T-helper 1 cell treated with Interleukin-12 subunit alpha and Interleukin-12 subunit beta and Interleukin-4 antibody, amounts not matched to agents 30 ng/mL and 1 ng/mL, for 36 hours (primary cell): ENCODE data around the gene C9orf40. TPM values are rescaled to one million over a fixed set of nuclear protein-coding genes. Genes with fewer than 3 reads are reported as not detected.

Experiments
- intact Hi-C: fragments of 100-400 bp; cut with micrococcal nuclease; formaldehyde crosslinking; loops from one replicate; pipeline ENCODE4 v1.15.1; 2024
- total RNA-seq: library from RNA; stranded (reverse); gene quantifications from 2 replicates; pipeline ENCODE4 v1.2.3, GENCODE V29; 2022

The C9orf40 gene
- 12.7 and 13.6 TPM in 2 replicates for total RNA-seq

GRCh38 chr9:74952201-74953151 is at the start of gene C9orf40:
Gene C9orf40 (minus strand): TSS chr9:74952912. CDS start chr9:74952611, 301 bp downstream.
- intact Hi-C loops, result loop anchor here (1.0 to 10.0 kb wide), 11 partner anchors 50 to 1442 kb away; partner anchors contain the start of genes CARNMT1, NMRK1, OSTF1 and PCSK5

- intact Hi-C loops, result loop anchor here (1.0 to 5.0 kb wide), 8 partner anchors 26 to 1800 kb away; partner anchors contain the start of genes C9orf40 and CARNMT1
These were observed 49.2 kb upstream of the C9orf40 start for GRCh38 chr9:75001719-75002421.

- intact Hi-C loops, result loop anchor here (5.0 kb wide), 3 partner anchors 139 to 1799 kb away; no protein-coding TSS in a partner anchor
These were observed 48.1 kb upstream of the C9orf40 start for GRCh38 chr9:75000835-75001234.

- intact Hi-C loops, result no loop called here
These were observed 32.3 kb upstream of the C9orf40 start for GRCh38 chr9:74985041-74985440.

- intact Hi-C loops, result no loop called here
These were observed 31.0 kb upstream of the C9orf40 start for GRCh38 chr9:74983709-74984108.

- intact Hi-C loops, result no loop called here
These were observed 27.1 kb upstream of the C9orf40 start for GRCh38 chr9:74979844-74980243.

- intact Hi-C loops, result no loop called here
These were observed 24.6 kb upstream of the C9orf40 start for GRCh38 chr9:74977287-74977686.

- intact Hi-C loops, result no loop called here
These were observed 22.8 kb upstream of the C9orf40 start for GRCh38 chr9:74975538-74975937.

GRCh38 chr9:74974558-74974957 is 21.8 kb upstream of the C9orf40 start:
- intact Hi-C loops, result no loop called here

- intact Hi-C loops, result no loop called here
These were observed 21.0 kb upstream of the C9orf40 start for GRCh38 chr9:74973714-74974113.

GRCh38 chr9:74963056-74963455 is 10.3 kb upstream of the C9orf40 start:
- intact Hi-C loops, result no loop called here

GRCh38 chr9:74961496-74961895 is 8.8 kb upstream of the C9orf40 start:
- intact Hi-C loops, result no loop called here

- intact Hi-C loops, result no loop called here
These were observed 7.8 kb upstream of the C9orf40 start for GRCh38 chr9:74960561-74960960.

- intact Hi-C loops, result loop anchor here (10.0 kb wide), 2 partner anchors 714 to 1066 kb away; no protein-coding TSS in a partner anchor
These were observed 5.9 kb upstream of the C9orf40 start for GRCh38 chr9:74958587-74958986.

GRCh38 chr9:74953235-74953751 is 581 bp upstream of the C9orf40 start:
- intact Hi-C loops, result loop anchor here (1.0 to 10.0 kb wide), 6 partner anchors 135 to 1442 kb away; partner anchors contain the start of genes NMRK1, OSTF1, PCSK5 and RFK

GRCh38 chr9:74951725-74952151 is 974 bp downstream of the C9orf40 start:
- intact Hi-C loops, result loop anchor here (1.0 to 10.0 kb wide), 11 partner anchors 8 to 1443 kb away; partner anchors contain the start of genes CARNMT1, RFK and TRPM6

GRCh38 chr9:74951107-74951720 is 1.5 kb downstream of the C9orf40 start:
- intact Hi-C loops, result loop anchor here (1.0 to 10.0 kb wide), 5 partner anchors 8 to 1074 kb away; partner anchors contain the start of gene TRPM6

GRCh38 chr9:74949859-74950855 is 2.6 kb downstream of the C9orf40 start:
- intact Hi-C loops, result loop anchor here (5.0 to 10.0 kb wide), 3 partner anchors 237 to 1075 kb away; no protein-coding TSS in a partner anchor

GRCh38 chr9:74948937-74949336 is 3.8 kb downstream of the C9orf40 start:
- intact Hi-C loops, result no loop called here
